ENCODE results near the gene BRD9. TPM values are rescaled to one million over a fixed set of nuclear protein-coding genes. Genes with fewer than 3 reads are reported as not detected.
A peak's percentile ranks its signal among the peaks of the same experiment; 100 is the strongest.

Gene BRD9
- total RNA-seq, 1 donor from 2014 or later, result 104 TPM

- Mint-ChIP-seq H3K27ac (ENCODE audit: unreplicated experiment) (no peak overlapping the region), H3K9me3 (ENCODE audit: unreplicated experiment) (peaks cover 3% of the 10 kb centered on the region), H3K27me3 (ENCODE audit: unreplicated experiment) (peaks cover 2% of the 10 kb centered on the region), H3K4me3 (ENCODE audit: unreplicated experiment) (no peak overlapping the region), H3K36me3 (ENCODE audit: unreplicated experiment) (peaks cover 26% of the 10 kb centered on the region), H3K4me1 (ENCODE audit: low read depth, unreplicated experiment) (no peaks in the 10 kb centered on the region)
- DNase-seq, result no peak
- no peak for TF ChIP-seq CTCF (IDR thresholded peaks at IDR 0.05; ENCODE audit: partially characterized antibody, unreplicated experiment)
These were observed 7.5 kb downstream of the BRD9 start for GRCh38 chr5:885127-885442.

DNA sequence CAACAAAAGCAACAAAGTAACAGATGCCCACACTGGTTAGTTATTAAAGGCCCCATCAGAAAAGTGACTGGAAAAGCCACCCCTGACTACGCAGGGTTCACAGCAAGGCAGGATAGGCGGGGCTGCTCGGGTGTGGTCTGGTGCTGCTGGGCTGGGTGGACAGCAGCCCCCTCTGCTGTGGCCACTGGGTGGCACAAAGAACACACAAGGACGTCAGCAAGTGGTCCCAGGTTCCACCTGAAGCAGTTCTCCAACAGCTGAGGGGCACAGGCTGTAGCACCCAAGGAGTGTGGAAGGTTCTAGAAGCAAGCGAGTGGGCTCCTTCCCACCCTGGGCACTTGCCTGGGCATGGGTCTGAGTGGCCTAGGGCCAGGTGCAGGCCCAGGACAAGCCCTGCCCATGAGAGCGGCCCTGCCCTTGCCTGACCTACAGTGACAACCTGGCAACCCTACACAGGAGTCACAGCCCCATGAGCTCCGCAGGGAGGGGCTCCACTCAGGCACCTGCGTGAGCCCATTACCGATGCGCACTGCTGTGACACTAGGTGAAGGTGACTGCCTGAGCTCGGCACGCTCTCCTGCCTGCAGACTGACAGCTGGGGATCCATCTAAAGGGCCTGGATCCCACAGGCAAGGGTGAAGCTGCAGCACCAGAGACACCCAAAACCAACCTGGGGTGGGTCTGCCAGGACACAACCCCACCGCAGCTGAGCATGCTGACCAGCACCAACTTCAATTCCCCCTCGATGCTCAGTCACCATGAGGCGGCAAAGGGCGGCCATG lies 8.1 kb downstream of the BRD9 start:
- Mint-ChIP-seq H3K36me3 (ENCODE audit: unreplicated experiment) (peaks cover 26% of the 10 kb centered on the region), H3K27ac (ENCODE audit: unreplicated experiment) (no peak overlapping the region), H3K27me3 (ENCODE audit: unreplicated experiment) (peaks cover 2% of the 10 kb centered on the region), H3K4me1 (ENCODE audit: low read depth, unreplicated experiment) (no peaks in the 10 kb centered on the region), H3K9me3 (ENCODE audit: unreplicated experiment) (peaks cover 3% of the 10 kb centered on the region), H3K4me3 (ENCODE audit: unreplicated experiment) (no peak overlapping the region)
- no peak for TF ChIP-seq CTCF (IDR thresholded peaks at IDR 0.05; ENCODE audit: partially characterized antibody, unreplicated experiment)
- no peak for DNase-seq

DNA sequence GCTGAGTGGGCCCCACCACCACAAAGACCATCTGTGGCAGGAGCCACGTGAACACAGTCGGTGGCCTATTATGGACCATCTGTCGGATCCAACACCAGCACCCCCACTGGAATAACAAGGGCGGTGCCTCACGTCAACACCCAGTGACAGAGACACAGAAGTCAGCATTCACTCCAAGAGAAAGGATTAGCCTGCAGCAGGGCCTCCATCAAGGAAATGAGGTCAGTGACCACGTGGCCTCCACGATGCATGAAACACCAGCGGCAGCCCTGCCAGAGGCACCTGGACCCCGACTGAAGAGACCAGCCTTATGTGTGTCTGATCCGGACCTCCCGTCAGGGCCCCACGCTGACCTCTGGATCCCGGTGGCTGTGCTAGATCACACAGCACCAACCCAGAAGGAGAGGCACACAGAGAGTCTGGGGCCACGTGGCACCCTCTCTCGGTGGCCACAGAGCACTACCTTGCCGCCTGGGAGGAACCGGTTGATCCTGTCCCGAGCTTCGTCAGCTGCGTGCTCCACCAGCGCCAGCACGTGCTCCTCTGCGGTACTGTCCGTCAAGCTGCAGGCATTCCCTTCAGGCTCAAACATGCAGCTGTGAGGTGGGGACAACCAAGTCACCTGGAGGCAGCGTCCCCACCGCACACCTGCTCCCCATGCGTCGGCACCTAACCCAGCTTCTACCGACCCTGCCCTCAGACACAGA lies 9.0 kb downstream of the BRD9 start:
- no peak for TF ChIP-seq CTCF (IDR thresholded peaks at IDR 0.05; ENCODE audit: partially characterized antibody, unreplicated experiment)
- Mint-ChIP-seq H3K4me3 (ENCODE audit: unreplicated experiment) (no peak overlapping the region), H3K9me3 (ENCODE audit: unreplicated experiment) (peaks cover 3% of the 10 kb centered on the region), H3K36me3 (ENCODE audit: unreplicated experiment) (peaks cover 26% of the 10 kb centered on the region), H3K4me1 (ENCODE audit: low read depth, unreplicated experiment) (no peaks in the 10 kb centered on the region), H3K27ac (ENCODE audit: unreplicated experiment) (no peak overlapping the region), H3K27me3 (ENCODE audit: unreplicated experiment) (peaks cover 2% of the 10 kb centered on the region)
- no peak for DNase-seq

DNA sequence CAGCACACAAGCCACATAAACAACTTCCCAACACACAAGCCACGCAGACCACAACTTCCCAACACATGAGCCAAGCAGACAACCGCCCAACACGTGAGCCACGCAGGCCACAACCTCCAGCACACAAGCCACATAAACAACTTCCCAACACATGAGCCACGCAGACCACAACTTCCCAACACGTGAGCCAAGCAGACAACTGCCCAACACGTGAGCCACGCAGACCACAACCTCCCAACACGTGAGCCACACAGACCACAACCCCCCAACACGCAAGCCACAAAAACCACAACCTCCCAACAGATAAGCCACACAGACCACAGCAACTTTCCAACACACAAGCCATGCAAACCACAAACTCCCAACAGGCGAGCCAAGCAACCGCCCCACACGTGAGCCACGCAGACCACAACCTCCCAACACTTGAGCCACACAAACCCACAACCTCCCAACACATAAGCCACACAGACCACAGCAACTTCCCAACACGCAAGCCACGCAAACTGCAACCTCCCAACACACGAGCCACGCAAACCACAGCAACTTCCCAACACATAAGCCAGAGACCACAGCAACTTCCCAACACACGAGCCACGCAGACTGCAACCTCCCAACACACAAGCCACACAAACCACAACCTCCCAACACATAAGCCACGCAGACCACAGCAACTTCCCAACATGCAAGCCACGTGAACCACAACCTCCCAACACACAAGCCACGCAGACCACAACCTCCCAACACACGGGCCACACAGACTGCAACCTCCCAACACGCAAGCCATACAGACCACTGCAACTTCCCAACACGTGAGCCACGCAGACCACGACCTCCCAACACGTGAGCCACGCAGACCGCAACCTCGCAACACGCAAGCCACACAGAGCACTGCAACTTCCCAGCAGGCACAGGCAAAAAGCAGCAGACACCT lies 10.1 kb downstream of the BRD9 start:
- Mint-ChIP-seq H3K27ac (ENCODE audit: unreplicated experiment) (peak overlapping the region; percentile 46), H3K36me3 (ENCODE audit: unreplicated experiment) (peaks cover 24% of the 10 kb centered on the region), H3K4me1 (ENCODE audit: low read depth, unreplicated experiment) (no peaks in the 10 kb centered on the region), H3K27me3 (ENCODE audit: unreplicated experiment) (peaks cover 2% of the 10 kb centered on the region), H3K9me3 (ENCODE audit: unreplicated experiment) (peaks cover 3% of the 10 kb centered on the region), H3K4me3 (ENCODE audit: unreplicated experiment) (no peak overlapping the region)
- DNase-seq, result no peak
- no peak for TF ChIP-seq CTCF (IDR thresholded peaks at IDR 0.05; ENCODE audit: partially characterized antibody, unreplicated experiment)
